CD4-positive, alpha-beta T cell treated with Interleukin-6 for 4 hours (primary cell): ENCODE measurements around the gene KLF9.
A peak's percentile ranks its signal among the peaks of the same experiment; 100 is the strongest.

Experiments used
- DNase-seq: peaks from one replicate; pipeline ENCODE4 v3.0.0-alpha.2; 2020; ENCODE audit warnings: mixed read lengths

The KLF9 gene

DNA sequence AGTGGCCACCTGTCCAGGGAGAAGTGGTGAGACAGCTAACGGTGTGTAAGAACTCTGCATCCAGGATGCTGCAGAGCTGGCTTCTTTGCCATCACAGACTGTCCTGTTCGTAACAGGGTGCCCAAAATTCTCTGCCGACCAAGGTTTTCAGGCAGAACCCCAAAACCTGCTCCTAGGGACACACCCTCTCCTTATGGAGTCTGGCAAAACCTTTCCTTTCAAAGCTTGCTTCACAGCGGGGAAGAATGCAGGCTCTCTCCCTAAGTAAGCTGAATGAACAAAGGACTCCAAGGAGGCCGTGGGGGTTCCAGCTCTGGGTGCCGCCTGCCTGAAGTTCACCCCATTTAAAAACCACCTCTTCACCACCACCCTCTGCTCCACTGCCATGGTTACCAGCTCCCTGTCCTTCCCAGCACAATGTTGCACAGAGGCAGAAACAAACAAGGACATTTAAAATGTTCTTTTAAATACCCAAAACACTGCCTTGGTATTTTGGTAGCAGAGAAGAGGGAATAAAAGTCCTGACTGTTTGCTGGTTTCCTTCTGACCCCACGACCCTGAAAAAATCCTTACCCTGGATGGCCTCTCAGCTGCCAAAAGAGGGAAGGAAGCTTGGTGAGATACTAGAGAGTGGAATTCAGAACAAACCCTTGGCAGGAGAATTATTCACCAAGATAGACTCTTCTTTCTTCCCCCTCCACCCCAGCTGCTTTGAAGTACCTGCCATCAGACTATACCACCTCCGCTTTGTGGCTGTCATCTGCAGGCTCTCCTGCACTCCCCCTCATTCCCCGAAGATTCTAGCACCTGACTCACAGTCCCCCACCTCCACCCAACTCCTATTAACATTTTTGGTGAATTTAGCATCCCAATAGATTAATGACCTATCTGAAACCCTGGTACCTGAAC lies 7.1 kb upstream of the KLF9 start:
- peak; percentile 70 for DNase-seq

DNA sequence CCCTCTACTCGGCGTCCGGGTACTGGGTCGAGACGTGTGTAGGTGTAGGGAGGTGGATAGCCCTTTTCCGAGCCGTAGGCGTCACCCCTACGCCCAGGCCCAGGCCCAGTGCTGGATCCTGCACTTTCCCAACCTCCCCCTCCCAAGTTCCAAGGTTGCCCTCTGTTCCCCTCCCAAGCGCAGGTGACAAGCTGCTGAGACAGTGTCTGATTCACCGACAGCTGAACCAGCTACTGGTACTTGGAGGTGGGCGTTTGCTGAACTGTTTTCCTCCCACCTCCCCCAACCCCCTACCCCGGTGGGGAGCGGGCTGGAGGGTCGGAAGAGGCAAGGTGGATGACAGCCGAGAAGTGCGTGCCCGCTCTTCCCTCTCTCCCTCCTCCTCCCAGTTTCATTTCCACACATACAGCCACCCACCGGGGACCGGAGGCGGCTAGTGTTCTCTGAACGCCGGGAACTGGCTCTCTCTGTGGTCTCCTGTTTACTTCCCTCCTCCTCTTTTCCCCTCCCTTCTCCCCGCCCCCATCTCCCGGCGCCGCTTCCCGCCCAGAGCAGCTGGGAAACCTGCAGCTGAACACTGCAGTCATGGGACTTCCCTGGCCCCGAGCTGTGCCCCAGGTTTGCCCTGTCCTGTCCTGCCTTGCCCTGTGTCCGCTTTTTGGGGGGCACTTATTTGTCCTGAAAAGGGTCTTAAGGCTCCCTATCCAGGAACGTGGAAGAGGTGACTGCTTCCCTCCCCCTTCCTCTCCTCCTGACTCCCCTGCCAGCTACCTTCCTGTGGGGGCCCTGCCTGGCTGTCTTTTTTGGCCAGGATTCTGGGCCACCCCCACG lies 6.2 kb upstream of the KLF9 start:
- peak; percentile 61 for DNase-seq

DNA sequence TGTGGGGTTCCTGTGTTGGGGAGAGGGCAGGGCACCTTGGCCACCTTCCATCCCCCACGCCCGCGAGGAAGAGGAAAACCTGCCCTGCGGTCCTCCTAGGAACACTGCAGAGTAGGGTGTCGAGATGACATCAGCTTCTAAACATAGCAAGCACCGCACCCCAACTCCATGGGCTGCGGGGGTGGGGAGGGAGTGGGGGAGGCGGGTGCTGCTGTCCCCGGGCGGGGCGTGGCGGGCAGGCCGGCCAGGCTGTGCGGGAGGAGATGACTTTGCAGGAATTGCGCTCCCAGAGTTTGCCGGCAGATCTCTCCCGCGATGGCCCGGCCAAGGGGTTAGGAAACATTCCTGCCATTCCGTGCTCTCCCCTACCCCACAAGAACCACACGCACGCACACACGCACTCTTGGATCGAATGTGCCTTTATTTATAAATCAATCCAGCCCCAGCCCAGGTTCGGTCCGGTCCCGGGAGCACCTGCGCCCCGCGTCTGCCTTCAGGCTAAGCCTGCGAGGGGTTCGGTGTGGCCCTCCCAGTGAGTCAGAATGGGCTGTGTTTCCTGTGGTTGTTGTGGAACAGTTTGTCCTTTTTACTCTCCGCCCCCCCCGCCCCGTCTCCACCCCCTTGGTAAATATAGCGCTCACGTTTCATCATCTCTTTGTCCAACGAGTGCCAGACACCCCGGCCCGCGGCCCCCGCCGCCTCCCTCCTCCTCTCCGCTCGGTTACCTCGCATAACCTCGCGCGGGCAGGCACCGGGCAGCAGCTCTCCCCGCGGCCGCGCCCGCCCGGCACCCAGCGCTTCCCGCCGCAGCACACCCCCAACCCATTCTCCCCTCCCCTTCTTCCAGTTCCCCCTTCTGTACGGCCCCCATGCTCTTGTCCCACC lies 5.3 kb upstream of the KLF9 start:
- DNase-seq = peak; percentile 92

DNA sequence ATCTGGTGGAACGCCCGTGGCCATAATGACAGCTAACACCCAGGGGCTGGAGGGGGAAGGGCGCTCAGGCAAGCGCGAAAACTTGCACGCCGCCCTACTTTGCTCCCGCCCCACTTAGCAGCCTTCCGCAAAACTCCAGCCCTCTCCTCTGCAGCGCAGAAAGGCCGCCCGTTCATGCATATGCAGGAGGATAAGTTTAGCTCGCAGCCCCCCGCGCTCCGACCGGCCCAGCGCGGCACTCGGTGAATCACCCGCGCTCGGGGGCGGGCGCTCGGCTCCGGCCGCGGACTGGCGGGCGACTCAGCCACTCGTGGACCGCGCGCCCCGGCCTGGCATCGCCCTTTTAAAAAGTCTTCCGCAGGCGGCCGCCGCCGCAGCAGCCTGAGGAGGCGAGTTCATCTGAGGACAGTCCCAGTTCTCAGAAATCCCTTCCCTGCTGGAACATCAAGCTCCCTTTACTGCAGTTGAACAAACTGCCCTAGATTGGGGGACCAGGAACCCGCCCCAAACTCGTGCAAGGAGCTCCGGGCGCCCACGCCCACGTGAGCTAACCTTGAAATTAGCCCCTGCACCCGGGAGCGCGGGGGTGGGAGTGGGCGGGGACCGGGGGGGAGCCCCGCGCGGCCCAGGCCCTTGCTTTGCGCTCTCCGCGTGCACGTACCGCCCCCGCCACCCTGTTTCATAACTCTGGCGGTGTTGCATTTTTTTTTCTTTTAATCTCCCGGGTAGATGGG lies 4.5 kb upstream of the KLF9 start:
- DNase-seq = peak; percentile 83

DNA sequence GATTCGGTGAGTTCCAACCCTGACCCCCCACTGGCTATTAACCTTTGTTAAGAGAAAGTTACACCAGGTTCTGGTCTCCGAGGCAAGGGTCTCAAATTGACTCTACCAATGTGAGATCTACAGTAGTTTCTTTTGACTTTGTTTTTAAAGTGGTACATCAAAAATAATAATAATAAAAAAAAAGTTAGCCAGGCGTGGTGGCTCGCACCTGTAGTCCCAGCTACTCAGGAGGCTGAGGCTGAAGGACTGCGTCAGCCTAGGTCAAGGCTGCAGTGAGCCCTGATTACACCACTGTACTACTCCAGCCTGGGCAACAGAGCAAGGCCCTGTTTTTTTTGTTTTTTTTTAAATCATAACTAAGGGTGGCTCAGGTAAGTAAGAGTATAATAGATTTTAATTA lies 1.0 kb upstream of the KLF9 start:
- DNase-seq = no peak

DNA sequence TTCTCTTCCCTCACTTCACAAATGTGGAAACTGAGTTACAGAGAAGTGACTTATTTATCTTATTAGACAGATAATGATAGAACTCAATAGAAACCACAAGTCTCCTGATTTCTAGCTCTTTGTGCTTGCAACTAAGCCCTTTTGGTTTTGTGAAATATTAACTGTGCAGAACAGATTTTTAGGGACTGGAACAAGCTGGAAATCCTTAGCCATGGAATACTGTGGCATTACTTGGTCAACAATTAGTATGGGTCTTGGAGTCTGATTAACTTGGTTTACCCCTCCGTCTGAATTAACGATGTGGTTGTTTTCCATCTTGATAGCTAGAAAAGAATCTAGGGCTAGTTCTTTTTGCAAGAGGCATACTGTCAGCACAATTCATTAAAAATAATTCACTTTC lies 584 bp upstream of the KLF9 start:
- no peak for DNase-seq

DNA sequence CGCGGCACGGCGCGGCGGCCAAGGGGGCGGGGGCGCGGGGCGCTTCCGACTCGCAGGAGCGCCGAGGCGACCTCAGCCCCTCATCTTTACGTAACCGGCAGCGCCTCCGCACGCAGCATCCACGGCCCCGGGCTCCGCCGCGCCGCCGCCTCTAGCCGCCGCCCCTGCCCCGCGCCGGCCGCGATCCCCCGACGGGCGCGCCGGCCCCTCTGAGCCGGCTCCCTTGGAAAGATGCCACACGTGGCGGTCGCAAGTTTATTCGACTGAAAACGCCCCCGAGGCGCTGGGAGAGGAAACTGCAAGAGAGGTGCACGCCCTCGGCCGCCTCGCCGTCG lies 1.0 kb downstream of the KLF9 start:
- DNase-seq = peak; percentile 70

DNA sequence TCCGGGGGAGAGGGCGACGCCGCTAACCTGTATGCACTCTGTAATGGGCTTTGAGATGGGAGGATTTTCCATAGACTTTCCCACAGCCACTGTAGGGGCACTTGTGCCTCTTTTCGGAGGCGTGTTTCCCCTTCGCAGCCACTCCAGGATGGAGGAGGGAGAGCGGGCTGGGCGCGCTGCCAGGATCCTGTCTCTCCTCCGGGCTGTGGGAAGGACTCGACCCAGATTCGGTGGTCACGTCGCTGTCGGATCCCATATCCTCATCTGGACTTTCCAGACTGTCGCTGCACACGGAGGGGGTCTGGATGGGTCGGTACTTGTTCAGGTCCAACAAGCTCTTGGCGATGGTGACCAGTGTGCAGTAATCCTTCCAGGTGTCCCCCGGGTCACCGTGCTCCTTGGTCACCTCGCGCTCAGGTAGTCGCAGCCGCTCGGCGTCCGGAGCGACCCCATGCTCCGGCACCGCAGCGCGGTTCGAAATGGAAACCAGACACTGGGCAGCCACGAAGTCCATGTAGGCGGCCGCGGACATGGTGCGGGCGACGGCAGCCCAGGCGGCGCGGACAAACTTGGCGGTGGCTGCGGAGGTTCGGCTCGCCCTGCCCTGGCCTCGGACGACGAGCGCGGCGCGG lies 1.5 kb downstream of the KLF9 start:
- DNase-seq = peak; percentile 45

DNA sequence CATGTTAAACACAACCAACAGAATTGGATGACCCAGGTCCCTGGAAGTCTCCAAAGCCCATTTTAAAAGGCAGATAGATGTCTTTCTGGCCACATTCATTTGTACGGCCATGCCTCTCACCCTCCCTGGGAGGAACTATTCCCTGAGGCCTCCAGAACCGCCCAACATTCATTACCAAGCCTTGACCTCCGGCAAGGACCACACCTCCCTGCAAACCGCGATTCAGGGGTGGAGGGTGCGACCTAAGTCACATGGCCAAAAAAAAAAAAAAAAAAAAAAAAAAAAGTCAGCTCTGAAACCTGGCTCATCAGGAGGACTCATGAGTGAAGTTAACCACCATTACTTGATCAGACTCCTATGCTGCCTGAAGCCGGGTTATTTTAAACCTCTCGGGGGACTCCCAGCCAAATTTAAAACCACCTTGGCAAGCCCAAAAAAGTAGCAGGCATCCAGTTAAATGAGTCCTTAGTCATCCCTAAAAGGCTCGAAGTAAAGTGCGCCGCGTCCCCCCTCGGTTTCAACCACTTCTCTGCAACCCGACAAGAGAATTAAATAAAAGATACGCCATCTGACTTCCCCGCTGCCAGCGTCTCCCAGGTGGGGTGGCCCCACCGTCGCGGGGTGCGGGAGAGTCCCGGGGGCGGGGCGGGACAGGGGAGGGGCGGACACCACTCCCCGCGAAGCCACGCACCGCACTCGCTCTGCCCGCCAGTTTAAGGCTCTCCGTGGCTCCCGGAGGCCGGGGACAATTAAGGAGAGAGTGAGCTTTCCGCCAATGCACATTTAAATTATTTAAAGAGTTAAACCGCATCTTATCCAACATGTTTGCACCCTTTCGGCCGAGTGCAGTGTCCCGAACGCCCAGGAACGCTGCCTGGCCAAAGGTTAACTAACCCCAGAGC lies 2.3 kb downstream of the KLF9 start:
- peak; percentile 65 for DNase-seq

DNA sequence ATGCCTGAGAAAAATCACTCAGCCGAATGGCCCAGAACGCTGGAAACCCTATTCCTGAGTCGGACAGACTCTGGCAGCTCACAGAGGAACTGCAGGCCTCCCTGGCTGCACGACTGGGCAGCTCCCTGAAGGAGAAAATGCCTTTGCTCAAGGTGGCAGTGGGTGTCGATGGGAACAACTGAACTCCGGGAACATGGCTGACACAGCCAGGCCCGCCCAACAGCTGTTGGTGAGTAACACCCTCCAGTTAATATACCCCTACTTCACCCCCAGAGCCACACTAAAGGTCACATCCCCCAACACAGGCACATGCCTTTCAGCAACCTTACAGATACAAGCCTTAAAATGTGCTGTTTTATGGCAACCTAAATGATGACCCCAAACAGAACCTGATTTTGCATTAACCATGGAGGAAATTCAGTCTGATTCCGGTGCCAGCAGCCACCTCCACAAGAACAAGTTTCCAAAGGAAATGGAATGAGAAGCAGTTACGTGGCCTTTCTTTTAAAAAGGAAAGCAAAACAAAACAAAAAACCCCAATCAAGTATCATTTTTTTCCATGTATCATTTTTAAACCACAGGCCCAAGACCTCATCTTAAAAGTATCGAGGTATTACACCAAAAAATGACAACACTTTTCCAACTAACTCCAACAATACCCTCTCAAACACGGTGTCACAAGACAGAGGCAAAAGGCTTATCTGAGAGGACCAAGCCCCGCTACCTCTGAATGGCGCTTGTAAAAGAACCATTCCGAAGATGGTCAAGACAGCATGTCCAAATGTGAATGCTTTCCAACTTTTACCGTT lies 3.1 kb downstream of the KLF9 start:
- peak; percentile 47 for DNase-seq

DNA sequence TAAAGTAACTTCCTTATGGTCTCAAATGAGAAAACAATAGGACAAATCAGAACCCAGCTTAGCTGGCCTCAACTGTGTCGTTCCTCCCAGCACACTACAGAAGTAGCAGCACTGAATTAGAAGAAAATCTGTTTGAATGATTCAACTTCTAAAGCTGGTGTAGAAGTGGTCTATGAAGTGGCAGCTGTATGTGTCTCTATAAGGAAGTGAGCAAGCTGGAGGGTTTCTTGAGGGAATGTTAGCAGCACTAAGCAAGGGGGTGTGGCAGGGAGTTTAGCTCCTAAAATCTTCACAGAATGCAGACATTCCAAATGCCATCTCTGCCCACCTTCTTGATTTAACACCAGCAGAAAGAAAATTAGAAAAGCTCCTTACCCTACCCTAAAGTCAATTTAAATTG lies 4.1 kb downstream of the KLF9 start:
- no peak for DNase-seq

DNA sequence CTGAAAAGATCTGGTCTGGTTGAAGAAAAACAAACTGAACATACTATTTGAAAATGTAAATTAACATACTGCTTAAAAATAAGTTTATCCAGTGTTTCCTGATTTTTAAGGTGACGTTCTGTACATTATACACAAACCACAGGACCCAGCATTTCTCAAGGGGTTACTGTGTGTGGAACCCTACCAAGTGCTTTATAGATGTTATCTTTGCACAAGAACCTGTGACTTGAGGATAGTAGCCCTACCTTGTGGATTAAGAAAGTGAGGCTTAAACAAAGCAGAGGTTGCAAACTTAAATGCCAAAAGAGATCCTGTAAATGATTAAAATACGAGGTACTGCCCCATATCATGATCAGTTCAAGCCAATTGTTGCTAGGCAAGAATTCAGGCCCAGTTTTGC lies 4.7 kb downstream of the KLF9 start:
- no peak for DNase-seq

DNA sequence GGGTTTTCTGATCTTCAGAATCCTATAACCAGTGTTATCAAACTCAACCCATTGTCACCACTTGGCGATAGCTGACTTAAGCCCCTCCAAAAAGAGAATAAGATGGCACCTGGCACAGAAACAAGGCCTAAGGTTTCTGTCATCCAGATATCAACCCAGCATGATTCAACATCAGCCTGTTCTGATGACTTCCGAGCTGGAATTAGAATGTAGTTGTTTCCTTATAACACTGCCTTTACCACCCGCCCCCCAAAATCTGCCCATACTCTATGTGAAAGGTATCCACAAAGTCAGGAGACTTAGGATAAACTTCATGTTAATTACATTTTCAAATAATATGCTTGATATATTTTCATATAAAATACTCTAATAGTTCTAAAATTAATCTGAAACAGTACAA lies 5.2 kb downstream of the KLF9 start:
- DNase-seq = no peak

DNA sequence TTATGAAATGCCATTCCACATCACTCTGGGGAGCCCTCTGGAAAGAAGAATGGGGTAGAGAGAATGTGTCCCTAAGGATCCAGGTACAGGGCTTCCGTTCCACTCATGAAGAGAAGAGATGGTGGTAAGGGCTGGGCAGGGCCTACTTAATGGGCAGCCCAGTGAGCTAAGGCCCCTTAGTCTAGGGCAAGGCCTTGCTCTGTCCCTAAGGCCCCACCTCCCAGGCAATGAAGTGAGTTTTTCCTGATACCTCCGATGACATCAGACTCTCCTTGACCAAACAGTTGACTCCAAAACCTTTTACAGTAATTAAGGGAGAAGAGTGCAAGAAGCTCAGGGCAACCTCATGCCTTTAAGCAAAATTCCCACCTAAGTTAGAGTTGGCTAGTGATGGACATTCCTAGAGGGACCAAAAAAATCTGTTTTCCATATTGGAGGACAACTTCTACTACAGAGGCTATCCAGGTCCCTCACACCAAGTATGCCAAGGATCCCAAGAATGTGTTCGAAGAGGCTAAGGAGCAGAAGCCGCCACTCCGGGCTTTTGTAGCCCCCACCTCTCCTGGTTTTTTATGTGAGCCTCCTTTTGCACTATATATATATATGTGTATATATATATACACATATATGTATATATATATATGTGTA lies 5.9 kb downstream of the KLF9 start:
- no peak for DNase-seq

DNA sequence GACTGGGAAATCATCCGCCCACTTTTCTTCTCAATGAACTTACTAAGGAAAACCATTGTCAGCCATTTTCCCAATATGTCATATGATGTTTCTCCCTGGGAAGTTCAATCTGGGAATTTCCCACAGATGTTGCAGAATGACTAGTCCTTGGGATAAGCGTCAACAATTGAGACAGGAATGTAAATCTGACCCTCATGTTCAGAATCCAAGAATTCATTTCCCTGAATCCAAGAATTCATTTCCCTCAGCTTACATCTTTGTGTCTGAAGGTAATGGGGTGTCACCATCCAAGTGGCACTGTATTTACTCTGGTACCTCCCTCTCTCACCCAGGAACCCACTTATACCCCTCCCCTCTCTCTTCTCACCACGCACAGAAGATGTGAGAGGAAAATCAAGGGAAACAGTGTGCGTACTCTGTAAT lies 7.4 kb downstream of the KLF9 start:
- no peak for DNase-seq

DNA sequence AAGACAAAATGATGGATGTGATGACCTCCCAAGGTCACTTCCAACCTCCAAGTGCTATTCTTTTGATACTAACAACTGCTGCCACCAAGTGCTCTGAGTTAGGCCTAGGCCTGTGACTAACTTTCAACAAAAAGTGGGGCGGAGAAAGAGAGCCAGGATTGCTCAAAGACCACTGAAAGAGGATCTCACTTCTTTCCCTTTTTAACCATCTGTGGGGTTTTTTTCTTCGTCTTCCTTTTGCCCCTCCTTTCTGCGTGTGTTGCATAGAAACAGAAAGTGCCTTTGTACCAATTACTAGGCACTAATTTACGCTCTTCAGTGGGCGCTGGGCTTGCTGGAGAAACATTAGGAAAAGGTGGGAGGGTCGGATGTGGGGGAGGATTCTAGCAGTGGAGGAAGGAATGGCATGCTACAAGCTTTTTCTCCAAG lies 8.0 kb downstream of the KLF9 start:
- DNase-seq = peak; percentile 30

DNA sequence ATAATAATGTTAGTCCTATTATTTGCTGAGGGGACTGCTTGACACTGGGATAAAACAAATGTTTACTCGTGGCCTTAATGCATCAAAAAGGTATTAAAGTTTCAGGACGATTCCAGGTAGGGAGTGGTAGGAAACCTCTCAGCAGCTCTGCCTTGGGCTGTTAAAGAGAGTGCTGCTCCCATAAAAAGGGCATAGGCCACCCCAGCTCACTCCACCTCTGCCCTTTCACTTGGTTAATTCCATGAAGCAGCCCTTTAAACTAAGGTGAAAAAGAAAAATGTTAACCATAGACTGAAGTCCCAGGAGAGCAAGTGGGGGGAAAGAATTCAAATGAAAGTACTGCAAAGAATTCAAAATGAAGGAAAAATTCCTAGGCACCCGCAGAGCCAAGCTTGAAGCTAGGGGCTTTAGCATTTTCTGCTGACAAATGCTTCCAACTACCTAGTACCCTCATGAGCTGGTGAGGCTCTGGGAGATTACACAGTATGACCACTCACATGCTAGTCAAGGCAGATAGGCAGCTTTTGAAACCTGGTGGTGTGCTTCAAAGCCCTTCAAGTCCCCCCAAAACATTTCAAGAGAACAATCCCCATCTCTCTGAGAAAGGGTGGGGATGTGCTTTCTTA lies 8.5 kb downstream of the KLF9 start:
- DNase-seq = no peak

DNA sequence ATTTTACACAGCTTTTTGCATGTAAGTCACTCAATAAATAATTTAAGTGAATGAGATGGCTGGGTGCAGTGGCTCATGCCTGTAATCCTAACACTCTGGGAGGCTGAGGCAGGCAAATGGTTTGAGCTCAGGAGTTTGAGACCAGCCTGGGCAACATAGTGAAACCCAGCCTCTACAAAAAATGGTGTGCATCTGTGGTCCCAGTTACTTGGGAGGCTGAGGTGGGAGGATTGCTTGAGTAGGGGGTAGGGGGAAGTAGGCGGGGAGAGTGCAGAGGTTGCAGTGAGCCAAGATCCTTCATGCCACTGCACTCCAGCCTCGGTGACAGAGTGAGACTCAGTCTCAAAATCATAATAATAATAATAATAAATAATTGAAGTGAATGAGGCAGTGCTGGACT lies 10.2 kb downstream of the KLF9 start:
- no peak for DNase-seq

DNA sequence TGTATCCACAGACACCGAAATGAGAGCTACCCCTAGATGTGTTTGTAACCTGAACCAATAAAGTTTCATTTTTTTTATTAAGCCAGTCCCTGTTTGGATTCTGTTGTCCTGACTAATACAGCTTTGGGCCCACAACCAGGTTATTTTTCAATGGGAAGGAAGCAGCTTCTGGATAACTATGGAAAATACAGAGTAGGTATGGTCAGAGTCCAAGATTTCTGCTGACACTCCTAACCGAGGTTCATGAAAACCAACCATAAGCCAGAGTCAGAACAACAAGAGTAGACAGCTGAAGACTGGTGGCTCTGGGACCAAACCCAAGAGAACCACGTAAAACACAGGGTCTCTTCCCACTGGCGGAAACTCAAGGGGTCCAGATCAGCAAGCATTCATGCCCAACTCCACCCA lies 10.8 kb downstream of the KLF9 start:
- no peak for DNase-seq
